GM18526 (cell line): ENCODE results near the gene LRP5.

Experiments
- POLR2A ChIP-seq: IDR thresholded peaks from 3 replicates; pipeline ENCODE4 v1.6.1; 2011; ENCODE audit not compliant: insufficient read length; ENCODE audit errors: extremely low read depth

Gene LRP5

DNA sequence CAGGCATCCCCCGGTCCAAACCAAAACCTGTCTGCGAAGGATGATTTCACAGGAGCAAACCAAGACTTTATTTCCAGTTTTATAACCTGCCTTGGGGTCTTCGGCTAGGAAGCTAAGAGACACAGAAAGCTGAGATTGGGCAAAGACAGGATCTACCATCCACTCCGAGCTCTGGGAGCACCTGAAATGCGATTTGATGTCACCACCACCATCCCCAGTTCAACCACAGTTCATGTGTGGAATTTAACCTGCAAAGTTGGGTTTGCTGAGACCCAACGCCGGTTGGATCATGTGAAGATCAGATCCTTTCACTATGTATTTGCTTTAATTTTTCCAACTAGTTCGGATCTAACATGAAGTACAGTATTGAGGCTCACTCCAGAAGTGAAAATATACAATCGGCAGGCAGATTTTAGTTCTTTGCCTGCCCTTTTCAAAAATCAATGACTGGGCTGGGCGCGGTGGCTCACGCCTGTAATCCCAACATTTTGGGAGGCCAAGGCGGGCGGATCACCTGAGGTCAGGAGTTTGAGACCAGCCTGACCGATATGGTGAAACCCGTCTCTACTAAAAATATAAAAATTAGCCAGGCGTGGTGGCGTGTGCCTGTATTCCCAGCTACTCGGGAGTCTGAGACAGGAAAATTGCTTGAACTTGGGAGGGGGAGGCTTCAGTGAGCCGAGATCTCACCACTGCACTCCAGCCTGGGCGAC, 39.2 kb upstream of the LRP5 start:
- no peak for TF ChIP-seq POLR2A

DNA sequence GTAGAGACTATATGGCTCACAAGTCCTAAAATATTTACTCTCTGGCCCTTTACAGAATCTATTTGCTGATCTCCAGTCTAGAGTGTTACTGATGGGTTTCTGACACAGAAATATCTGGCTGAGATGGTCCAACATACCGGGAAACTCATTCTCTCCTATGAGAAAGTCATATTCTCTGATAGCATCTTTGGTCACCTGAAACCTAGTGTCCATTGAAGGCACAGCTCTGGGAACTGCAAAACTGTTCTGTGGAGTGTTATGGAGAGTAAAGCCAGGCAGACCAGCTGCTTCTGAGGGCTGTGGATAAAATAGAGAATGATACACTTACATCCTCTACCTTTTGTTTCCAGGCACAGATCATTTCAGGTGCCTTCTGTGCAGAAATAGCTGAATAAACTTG, 38.1 kb upstream of the LRP5 start:
- TF ChIP-seq POLR2A, result no peak

- no peak for TF ChIP-seq POLR2A
Measured at GRCh38 chr11:68275721-68276507, 36.5 kb upstream of the LRP5 start.

DNA sequence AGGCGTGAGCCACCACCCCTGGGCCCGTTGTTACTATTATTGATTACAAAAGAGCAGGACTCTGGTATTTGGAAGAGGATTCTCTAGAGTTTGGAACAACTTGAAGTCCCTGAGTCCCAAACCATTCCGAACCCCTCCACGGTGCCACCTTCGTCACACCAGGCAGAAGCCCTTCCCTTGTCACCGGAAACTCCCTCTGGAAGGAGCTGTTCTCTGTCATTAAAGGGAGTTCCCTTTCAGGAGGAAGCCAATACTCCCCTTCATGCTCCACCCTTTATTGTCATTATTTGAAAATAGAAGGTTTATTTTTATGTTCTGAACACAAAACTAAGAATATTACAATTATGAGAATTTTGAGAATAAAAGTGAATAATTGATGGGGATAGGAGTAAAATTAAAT, 35.5 kb upstream of the LRP5 start:
- no peak for TF ChIP-seq POLR2A

GRCh38 chr11:68279676-68280075, 32.7 kb upstream of the LRP5 start:
- TF ChIP-seq POLR2A, result no peak

GRCh38 chr11:68282141-68282860, 30.1 kb upstream of the LRP5 start:
- no peak for TF ChIP-seq POLR2A

GRCh38 chr11:68282861-68283230, 29.5 kb upstream of the LRP5 start:
- TF ChIP-seq POLR2A, result no peak

DNA sequence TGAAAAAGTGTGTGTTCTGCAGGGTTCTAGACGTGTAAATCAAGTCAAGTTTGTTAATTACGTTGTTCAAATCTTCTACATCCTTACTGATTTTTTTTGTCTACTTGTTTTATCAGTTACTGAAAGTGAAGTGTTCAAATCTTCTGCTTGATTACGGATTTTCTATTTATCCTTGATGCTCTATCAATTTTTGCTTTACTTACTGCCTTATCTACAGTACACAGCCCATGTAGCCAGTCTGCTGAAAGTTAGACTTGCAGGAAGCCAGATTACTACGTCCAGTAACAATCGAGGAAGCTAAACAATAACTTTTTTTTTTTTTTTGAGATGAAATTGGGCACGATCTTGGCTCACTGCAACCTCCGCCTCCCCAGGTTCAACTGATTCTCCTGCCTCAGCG, 25.0 kb upstream of the LRP5 start:
- no peak for TF ChIP-seq POLR2A

DNA sequence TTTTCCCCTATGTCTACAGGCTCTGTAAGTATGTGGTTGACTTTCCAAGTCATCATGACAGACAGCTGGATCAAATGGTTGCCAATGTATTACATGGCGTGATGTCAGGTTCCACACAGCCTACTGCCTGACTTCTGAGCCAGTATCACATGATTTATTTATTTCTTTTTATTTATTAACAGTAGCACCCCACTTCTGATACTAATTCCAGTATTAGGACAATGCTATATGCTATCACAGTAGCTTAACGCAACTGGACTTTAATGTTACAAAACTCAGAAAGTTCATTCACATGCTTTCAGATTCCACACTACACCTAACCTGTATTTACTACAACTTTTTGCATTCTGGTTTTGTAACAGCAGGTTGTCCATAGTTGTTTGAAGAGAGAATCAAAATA, 22.9 kb upstream of the LRP5 start:
- TF ChIP-seq POLR2A, result no peak

- TF ChIP-seq POLR2A, result no peak
Measured at GRCh38 chr11:68293708-68294107, 18.7 kb upstream of the LRP5 start.

- TF ChIP-seq POLR2A, result no peak
Measured at GRCh38 chr11:68295271-68295670, 17.1 kb upstream of the LRP5 start.

DNA sequence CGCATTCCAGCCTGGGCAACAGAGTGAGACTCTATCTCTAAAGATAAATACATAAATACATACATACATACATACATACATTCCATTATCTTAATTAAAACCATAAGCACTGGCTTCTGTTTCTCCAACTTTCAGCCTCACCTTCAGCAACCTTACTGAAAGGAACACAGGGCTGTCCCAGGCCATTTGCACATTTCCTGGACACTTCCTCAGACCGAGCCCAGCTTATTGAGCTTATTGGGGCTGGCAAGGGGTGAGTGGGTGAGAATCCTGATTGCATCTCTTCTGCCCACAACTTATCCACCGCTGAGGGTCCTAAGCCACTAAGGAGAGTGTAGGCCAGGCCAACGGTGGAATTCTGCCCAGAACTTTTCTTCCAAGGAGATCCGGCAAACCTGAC, 16.5 kb upstream of the LRP5 start:
- TF ChIP-seq POLR2A, result no peak

DNA sequence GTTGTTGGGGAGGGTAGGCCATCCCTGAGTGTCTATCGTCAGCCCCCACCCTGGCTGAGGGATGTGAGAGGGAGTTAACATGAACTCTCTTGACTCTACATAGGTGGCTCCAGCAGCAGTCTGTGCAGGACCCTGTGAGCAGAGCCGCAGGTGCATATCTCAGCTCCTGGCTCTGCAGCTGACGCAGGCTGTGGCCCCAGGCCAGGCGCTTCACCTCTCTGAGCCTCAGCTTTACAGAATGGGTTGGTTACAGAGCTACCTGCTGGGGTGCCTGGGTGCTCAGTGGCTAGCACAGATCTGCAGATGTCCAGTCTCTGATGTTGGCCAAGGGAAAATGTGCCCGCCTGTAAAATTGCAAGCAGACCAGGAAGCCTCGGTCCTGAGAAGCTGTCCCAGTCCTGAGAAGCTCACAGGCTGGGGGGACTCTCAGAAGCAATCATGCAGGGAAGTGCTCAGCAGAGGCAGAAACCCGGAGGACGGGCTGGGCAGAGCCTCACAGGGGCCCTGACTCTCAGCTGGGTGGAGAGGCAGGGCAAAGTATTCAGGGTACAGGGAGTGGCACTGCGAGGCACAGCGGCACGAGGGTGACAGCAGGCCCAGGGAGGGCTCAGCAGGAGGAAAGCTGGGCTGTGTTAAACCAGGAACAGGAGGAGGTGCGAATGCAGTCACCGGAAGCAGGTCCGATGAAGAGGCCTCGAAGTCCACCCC, 15.9 kb upstream of the LRP5 start:
- no peak for TF ChIP-seq POLR2A

DNA sequence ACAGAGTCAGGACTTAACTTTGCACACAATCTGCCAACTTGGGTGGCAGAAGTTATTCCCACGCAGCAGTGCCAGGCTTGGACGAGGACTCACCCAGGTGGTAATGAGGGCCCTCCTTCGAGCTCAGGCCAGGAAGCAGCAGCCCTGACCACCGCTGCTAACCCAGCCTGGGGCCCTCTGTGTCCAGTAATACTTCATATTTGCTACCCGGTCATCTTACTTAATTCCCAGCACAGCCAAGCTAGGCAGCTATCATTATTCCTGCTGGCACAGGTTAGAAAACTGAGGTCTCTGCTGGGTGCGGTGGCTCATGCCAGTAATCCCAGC, 15.4 kb upstream of the LRP5 start:
- TF ChIP-seq POLR2A, result no peak

DNA sequence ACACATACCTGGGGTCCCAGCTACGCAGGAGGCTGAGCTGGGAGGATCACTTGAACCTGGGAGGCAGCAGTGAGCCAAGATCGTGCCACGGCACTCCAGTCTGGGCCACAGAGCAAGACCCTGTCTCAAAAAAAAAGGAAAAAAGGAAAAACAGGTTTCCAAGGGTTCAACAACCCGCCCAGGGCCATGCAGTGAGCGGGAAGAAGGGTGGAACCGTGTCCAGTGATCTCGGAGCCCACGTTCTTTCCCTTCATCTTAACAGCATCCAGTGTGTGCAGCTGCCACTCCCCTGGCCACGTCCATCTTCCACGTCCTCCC, 14.9 kb upstream of the LRP5 start:
- TF ChIP-seq POLR2A, result no peak

GRCh38 chr11:68297812-68298658, 14.4 kb upstream of the LRP5 start:
- no peak for TF ChIP-seq POLR2A
